ENCODE measurements around the gene GIGYF2.

GIGYF2 gene

DNA sequence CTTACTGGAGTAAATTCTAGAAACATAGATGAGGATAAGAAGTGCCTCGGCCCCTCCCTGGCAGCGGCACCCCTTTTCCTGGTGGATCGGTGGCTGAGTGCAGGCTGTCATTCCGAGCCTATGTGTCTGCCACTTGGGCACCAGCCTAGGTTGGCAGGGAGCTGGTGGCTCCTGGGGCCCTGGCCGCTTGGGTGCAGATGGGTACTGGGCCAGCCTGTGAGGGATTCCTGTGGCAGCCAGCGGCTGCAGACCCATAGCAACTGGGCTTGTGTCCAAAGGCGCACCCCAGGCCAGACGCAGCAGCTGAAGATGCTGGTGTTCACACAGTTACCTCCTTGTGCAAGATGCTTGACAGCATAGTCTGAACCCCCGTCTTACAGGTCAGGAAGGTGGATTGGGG is 175.7 kb downstream of the GIGYF2 start:
- no peak for FAIRE-seq

DNA sequence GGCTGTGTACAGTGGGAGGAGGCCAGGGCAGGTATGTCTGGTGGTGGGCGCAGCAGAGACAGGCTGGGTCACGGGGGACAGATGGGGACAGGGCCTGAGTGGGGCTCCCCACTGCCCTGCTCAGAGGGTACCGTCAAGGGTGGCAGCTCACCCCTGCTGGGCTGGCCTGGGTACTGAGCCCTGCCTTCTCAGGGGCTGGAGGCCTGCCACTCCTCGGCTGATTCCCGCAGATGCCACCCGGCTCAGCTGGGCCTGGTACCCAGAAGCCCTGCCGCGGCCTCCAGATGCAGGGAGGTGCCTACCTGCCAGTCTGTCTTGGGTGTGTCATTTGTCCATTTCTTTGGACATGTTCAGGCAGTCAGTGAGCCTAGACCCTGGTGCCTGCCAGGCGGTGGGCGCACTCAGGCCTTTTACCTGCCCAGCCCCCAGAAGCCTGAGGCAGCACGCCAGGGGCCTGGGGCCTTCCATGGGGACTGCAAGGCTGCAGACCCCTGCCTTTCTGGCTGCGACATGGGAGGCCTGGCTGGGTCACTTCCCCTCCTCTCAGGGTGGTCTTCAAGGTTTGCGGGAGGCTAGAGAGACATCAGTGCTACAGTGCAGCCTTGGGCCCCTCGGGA is 176.3 kb downstream of the GIGYF2 start:
- FAIRE-seq (no peak), DNase-seq (ENCODE audit: insufficient read length, low spot score) (no peak)
- TF ChIP-seq, protein P1, sequence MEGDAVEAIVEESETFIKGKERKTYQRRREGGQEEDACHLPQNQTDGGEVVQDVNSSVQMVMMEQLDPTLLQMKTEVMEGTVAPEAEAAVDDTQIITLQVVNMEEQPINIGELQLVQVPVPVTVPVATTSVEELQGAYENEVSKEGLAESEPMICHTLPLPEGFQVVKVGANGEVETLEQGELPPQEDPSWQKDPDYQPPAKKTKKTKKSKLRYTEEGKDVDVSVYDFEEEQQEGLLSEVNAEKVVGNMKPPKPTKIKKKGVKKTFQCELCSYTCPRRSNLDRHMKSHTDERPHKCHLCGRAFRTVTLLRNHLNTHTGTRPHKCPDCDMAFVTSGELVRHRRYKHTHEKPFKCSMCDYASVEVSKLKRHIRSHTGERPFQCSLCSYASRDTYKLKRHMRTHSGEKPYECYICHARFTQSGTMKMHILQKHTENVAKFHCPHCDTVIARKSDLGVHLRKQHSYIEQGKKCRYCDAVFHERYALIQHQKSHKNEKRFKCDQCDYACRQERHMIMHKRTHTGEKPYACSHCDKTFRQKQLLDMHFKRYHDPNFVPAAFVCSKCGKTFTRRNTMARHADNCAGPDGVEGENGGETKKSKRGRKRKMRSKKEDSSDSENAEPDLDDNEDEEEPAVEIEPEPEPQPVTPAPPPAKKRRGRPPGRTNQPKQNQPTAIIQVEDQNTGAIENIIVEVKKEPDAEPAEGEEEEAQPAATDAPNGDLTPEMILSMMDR (IDR thresholded peaks at IDR 0.05; ENCODE audit: insufficient read depth, missing control alignments) = no peak

More for the DNA sequence above, 175.7 kb downstream of the GIGYF2 start:
- TF ChIP-seq, protein P1 (IDR thresholded peaks at IDR 0.05; ENCODE audit: insufficient read depth, missing control alignments) = no peak
- no peak for DNase-seq (ENCODE audit: insufficient read length, low spot score)

DNA sequence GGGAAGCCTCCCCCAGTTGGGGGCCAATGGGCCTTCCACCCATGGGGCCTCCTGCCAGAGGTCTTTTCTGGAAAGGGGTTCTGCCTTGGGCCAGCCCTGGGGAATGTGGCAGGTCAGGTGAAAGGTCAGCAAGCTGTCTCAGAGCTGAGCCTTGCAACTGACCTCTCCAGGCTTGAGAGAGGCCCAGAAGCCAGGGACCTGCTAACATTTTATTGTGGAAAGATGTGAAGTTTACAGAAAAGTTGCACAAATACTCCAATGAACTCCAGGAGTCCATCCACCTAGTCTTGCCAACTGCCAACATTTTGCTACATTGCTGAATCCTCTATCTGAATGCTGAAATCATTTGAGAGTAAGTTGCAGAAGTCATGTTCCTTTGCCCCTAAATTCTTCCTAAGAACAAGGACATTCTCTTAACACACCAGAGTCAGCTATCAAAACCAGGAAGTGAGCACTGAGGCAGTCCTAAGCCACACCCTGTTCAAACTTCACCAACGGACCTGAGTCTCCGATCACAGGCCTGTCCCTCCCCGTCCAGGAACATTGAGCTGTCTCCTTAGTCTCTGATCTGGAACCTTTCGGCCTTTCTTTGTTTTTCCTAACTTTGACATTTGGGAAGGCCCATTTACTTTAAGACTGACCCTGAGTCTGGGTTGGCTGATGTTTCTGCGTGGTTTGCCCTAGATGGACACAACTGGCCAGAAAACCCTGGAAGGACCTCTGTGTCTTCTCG is 176.9 kb downstream of the GIGYF2 start:
- no peak for DNase-seq (ENCODE audit: insufficient read length, low spot score)
- FAIRE-seq = no peak
- TF ChIP-seq, protein P1 (IDR thresholded peaks at IDR 0.05; ENCODE audit: insufficient read depth, missing control alignments) = no peak

DNA sequence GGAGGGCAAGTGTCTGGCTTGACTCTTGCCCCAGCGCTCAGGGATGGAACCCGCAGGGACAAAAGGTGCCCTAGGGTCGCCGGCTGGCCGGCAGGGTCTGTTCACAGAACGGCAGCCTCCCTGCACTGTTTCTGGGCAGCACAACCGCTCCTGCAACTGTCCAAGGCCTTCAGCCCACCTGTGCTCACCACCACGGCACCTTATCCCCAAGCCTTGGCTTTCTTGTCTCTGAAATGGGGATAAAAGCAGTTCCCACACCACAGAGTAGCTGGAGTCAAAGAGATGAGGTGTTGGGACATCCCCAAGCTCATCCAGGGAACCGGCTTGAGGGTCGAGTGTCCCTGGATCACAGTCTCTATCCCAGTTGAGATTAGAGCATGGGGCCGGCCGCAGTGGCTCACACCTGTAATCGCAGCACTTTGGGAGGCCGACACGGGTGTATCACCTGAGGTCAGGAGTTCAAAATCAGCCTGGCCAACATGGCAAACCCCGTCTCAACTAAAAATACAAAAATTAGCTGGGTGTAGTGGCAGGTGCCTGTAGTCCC is 177.6 kb downstream of the GIGYF2 start:
- TF ChIP-seq, protein P1 (IDR thresholded peaks at IDR 0.05; ENCODE audit: insufficient read depth, missing control alignments) = no peak
- FAIRE-seq = no peak
- DNase-seq (ENCODE audit: insufficient read length, low spot score) = no peak

DNA sequence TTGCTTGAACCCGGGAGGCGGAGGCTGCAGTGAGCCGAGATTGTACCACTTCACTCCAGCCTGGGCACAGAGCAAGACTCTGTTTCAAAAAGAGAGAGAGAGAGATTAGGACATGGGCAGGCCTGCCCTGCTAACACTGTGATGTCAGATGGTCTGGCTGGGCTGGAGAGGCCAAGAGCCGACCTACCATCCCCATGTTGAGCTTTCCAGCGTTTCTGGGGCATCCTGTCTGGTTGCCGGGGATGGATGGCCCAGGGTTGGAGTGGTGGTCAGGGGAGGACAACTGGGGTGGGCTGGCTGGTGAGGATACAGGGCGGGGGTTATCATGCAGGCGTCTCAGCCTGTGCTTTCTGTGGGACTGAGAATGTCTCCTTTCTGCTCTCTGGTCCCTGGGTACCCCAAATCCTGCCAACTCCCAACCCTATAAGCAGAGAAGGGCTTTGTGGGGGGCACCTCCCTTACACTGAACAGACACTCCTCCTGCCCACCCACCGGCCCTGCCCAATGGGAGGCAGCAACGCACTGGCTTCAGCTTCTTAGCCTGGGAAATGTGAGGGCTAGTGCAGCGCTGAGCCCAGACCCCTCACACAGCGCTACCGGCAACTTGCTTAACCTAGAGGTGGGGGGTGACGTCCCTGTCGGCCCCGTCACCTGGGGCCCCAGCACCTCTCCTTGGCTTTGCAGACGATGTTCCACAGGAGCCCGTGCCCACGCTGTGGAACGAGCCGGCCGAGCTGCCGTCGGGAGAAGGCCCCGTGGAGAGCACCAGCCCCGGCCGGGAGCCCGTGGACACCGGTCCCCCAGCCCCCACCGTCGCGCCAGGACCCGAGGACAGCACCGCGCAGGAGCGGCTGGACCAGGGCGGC is 178.4 kb downstream of the GIGYF2 start:
- TF ChIP-seq, protein P1 (IDR thresholded peaks at IDR 0.05; ENCODE audit: insufficient read depth, missing control alignments) = peak; percentile 14
- FAIRE-seq = no peak
- DNase-seq (ENCODE audit: insufficient read length, low spot score) = peak; percentile 52

DNA sequence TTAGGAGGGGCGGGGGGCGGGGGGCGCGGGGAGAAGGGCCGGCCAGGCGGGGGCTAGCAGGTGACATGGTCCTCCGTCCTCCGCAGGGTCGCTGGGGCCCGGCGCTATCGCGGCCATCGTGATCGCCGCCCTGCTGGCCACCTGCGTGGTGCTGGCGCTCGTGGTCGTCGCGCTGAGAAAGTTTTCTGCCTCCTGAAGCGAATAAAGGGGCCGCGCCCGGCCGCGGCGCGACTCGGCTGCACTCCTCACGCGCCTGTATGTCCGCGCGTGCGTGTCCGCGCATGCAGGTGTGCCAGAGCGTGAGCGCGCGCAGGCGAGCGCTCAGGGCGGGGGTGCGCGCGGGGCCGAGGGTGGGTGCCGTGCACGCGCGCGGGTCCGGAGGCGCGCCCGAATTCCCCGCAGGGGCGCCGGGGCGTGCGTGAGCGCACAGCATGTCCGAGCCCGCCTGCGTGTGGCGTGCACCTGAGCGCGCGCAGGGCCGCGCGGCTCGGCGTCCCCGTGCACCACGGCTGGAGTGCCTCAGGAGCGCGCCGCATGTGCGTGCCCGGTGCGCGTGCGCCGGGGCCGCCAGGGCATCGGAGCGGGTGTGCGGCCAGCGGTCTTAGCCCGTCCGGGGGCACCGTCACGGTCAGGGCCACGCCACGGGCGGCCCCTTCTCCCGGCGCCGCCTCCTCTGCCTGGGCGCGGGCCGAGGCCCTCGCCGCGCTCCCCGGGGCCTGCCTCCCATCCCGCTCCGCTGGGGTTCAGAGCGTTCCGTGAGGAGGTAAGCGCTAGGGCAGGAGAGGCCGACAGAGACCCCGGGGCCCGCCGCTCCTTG is 179.2 kb downstream of the GIGYF2 start:
- DNase-seq (ENCODE audit: insufficient read length, low spot score) = peak; percentile 83
- TF ChIP-seq, protein P1 (IDR thresholded peaks at IDR 0.05; ENCODE audit: insufficient read depth, missing control alignments) = no peak
- no peak for FAIRE-seq

Measured in D721Med (cell line).